HG02678 (cell line): ENCODE results near the gene ARHGAP4.

Experiments used
- ATAC-seq: cut with Tn5 transposase; IDR thresholded peaks from one replicate; pipeline ENCODE4 v1.9.1; 2021; ENCODE audit warnings: mild to moderate bottlenecking, moderate library complexity; ENCODE audit not compliant: unreplicated experiment

Gene ARHGAP4

DNA sequence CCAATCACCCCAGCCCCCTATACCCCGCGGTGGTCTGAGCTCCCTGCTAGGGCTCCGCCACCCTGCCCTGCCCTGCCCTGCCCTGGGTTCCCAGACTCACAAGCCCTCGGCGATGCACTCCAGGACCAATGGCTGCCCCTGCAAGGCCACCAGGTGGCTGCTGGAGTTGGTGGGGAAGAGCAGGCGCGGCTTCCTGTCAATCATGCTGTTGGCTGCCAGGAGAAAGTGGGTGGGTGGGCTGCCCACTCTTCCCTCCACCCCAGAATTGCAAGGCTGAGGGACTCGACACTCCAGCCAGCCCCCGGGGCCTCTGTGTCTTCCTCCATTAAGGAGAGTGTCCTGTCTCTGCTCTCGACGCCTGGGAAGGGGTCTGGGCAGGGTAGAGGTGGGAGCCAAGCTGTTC, 55.8 kb downstream of the ARHGAP4 start:
- ATAC-seq: no peak

DNA sequence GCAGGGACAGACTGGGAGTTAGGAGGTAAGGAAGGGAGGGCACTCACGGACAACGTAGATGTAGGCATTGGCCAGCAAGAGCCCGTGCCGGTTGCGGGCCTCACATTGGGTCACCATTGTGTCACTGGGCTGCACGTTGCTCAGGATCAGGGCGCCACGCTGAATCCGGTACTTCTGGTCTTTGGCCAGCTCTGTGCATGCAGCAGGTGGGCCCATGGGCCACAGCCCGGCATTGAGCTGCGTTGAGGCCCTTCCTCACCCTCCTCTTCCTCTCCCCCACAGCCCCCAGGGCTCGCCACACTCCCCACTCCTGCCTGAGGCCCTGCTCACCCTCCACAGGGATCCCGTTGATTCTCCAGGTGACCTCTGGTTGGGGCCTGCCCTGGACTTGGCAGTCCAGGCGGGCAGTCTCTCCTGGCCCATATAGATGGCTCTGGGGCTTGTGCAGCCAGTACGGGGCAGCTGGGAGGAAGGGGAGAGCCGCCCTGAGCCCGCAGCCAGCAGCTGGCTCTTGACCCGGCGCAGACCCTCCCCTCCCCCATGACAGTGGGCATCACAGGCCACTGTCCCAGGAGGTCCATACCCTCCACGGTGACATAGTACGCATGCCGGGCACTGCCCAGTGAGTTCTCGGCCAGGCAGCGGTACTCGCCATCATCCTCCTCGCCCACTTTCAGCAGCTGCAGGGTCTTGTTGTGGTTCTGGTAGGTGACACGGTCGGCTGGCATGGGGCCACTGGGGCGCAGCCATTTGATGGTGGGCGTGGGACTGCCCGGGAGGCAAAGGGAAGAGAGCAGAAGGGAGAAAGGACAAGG, 56.4 kb downstream of the ARHGAP4 start:
- ATAC-seq: no peak

DNA sequence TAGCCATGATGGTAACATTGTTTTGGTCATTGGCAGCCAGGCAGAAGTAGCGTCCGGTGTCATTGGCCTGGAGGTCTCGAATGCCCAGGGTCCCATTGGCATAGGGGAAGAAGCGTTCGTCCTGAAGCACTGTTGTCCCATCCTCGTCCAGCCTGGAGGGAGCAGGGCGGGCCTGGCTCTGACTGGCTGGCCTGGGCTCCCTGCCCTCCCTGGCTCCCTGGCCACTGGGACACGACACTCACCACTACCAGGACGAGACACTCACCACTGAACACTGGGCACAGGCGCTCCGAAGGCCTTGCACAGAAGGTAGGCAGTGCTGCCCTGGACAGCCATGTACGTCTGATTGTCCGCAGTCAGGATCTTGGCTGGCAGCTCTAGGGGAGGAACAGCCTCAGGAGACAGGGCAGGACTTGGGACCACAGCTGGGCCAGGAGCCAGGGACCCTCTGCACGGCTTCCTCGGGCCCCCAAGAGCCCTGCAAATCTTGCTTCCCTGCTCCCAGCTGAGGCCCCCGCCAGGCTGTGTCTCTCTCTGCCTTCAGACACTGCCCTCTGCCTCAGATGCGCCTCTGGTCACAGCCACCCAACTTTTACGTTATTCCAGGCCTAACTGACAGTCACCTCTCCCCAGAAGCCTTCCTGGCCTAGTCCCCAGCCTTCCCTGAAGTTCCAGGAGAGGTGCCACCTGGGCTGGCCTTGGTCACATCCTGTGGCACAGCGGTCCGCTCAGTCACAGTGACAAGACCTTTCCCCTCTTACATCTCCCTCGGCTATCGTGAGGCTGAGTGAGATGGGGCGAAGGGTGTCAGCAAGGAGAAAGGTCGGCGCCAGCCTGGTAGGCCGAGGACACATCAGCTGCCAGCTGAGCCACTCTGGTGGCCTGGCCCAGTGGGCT, 57.2 kb downstream of the ARHGAP4 start:
- no peak for ATAC-seq

DNA sequence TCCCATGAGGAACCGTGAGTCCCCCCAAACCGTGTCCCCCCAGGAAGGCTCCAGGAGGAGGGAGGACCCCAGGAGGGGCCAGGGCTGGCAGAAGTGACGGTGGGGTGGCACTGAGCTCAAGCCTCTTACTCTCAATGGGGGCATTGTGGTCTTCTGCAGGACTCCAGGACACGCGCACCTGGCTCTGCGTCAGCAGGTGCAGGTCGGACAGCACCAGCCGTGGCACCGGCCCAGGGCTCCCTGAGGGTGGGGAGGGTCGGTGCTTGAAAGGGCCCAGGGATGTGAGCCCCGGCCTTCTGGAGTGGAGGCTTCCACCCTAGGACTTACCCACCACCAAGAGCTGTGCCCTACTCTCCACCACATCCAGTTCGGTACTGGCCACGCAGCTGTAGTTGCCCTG, 58.4 kb downstream of the ARHGAP4 start:
- ATAC-seq: no peak

DNA sequence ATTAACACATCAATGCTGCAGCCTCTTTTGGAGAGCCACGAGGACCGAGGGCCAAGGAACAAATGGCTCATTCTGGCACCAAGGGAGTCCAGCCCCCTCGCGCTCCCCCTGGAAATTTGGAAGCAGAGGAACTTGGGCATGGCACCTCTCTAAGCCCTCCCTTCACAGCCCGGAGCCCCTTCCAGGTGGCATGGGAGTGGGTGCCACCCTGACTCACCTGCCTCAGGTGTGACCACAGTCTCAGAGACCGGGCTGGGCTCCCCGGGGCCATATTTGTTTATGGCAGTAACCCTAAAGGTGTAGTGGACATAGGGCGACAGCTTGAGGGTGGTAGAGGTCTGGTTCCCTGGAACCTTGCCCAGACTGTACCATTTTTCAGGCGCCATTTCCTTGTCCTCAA, 58.9 kb downstream of the ARHGAP4 start:
- no peak for ATAC-seq

DNA sequence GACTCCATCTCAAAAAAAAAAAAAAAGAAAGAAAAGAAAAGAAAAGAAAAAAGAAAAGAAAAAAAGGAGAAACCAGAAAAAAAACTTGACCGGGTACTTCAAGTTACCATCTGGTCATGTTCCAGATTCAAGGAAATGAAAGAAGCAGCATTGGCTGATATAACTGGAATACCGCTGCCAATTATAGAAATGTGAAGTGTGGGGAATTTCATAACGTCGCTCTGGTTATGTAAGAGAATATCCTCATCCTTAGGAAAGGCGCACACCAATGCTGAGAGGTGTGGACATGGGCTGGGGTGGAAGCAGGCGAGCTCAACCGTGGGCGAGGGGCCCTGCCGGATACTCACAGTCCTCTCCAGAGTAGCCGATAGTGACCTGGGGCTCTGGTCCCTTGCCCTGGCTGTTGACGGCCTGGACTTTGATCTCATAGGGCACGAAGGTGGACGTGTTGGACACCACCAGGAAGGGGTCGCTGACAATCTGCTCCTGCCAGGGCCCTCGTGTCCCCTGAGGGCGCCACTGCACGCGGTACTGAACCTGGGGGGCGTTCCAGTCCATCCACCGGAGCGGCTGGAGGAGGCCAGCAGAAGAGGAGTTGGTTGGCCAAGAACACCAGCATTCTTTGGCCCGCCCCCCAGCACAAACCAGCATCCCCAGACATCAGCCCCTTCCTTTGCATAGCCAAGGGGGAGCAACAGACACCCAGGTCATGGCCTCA, 59.6 kb downstream of the ARHGAP4 start:
- ATAC-seq: no peak

DNA sequence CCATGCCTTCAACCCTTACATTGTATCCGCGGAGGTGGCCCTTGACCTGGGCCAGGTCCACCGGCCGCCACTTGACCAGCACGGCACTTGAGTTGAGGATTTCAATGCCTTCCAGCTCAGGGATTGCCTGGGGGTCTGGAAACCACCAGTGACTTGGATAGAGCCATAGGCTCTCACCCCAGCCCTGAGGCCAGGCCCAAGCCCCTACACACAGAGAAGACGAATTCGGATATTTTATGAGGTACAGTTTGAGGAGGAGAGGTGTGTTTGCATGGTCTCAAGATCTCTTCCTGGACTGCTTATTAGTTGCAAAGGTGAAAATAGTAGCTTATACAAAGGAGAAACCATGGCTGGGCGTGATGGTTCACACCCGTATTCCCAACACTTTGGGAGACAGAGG, 60.4 kb downstream of the ARHGAP4 start:
- ATAC-seq: no peak

DNA sequence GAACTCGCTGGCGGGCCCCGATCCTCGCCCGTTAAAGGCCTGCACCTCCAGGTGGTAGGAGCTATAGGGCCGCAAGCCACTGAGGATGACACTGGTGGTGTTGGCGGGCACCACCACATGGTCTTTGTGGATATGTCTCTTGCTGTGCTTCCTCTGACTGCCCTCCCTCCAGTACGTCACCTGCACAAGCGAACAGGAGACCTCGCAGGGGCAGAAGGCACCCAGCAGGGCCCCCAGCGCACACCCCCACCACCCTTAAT, 60.8 kb downstream of the ARHGAP4 start:
- no peak for ATAC-seq

DNA sequence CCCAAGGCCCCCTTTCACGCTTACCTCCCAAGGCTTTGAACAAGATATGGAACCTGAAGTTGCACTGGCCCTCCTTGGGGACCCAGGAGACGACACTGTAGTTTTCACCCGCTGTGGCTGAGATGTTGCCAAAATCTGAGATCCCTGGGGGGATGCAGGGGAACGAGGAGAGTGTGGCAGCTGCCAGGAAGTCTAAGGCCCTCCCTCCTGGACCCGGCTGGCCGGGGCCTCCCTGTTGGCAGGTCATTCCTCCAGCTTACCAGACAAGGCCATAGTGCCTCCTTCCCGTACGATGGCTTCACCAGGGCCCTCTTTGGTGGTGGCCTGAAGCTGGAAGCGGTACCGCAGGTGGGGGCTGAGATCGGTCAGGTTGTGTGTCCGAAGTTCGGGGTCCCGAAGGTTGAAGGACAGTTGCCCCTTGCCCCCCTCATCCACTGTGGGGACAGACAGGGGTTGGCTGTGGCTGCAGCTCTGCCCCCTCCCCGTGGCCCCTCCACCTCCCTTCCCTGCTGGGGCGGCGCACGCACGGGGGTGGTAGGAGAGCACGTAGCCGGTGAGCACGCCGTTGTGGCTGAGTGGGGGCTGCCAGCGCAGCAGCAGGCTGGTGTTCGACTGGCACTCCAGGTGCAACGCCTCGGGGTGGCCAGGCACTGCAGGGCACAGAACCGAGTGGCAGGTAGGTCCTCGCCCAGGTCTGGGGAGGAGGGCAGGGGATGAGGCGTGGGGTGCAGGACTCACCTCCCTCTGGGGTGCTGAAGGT, 61.3 kb downstream of the ARHGAP4 start:
- ATAC-seq: no peak

DNA sequence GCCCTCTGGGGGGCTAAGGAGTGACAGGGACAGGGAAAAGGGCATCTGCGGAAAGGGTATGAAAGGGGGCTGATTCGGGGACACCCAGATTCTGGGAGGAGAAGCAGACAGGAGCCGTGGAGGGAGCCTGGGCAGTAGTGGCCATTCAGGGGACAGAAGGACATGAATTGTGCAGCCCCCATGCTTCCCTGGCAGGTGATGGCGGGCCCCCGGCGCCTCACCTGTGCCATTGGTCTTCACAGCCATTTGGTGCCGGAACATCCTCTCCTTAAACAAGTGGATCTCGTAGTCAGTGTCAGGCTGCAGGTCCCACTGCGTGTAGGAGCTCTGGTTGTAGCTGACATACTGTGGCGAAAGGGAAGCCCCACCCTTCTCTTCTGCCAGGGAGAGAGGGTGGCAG, 62.0 kb downstream of the ARHGAP4 start:
- no peak for ATAC-seq

DNA sequence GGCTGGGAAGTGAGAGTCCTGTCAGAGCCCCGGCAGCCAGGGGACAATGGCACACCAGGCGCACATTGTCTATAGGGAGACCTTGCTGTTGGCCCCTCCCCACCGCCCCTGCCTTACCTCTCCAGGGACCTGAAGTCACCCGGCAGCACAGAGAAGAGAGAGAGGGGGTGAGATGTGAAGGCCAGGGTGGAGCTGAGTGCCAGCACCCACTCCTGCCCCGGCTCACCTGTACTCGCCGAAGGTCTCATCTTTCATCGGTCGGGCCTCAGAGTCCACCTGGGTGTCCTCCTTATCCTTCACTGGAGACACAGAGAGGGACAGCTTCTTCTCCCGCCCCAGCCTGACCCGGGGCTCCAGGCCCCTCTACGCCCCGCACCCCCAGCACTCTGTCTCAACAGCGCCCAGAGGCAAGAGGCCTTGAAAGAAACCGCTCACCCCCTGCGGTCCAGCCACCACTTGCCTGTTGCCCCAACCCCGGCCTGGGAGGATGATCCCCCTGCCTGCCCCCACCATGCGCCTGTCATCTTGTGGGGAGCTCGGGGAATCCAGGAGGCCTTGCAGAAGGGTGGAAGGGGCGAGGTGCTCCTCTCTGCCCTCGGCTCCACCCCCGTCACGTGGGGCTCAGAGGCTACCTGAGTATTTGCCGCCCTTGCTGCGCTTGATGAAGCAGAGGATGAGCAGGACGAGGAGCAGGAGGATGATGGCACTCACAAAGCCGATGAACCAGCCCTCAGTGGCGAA, 62.6 kb downstream of the ARHGAP4 start:
- no peak for ATAC-seq

DNA sequence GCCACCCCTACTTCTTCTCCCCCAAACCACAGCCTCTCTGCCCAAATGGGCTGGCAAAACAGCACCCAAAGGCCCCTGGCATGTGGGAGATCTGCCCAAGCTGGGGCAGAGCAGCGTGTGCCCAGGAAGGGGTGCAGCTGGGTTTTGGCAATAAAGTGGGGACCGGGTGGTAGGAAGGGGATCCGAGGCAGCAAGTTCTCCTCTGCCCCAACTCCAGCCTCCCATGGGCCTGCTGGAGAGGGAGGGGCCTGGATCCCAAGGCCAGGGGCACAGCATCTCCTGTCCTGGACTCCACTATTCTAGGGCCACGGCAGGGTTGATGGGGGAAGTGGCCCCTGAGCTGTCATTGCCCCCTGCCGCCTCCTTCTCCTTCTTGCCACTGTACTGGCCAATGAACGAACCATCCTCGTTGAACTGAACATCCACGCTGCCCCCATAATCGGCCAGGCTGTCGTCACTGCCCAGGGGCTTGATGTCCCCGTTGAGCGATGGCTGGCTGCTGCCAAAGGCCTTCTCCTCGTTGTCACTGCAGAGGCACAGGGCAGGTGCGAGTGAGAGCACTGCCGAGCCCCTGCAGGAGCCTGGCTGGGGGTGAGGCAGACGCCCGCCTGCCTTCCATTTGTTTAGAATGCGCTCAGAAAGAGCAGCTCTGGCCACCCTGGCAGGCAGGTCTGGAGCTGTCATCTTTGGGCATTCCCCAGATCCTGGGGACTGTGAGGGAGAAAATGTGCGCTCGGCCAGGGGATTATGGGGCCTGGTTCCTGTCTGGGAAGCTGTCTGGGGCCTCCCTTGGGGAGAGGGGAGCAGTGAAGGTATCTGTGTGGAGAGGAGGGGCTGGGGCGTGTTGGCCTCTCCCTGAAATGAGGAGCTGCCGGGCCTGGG, 63.5 kb downstream of the ARHGAP4 start:
- ATAC-seq: no peak

DNA sequence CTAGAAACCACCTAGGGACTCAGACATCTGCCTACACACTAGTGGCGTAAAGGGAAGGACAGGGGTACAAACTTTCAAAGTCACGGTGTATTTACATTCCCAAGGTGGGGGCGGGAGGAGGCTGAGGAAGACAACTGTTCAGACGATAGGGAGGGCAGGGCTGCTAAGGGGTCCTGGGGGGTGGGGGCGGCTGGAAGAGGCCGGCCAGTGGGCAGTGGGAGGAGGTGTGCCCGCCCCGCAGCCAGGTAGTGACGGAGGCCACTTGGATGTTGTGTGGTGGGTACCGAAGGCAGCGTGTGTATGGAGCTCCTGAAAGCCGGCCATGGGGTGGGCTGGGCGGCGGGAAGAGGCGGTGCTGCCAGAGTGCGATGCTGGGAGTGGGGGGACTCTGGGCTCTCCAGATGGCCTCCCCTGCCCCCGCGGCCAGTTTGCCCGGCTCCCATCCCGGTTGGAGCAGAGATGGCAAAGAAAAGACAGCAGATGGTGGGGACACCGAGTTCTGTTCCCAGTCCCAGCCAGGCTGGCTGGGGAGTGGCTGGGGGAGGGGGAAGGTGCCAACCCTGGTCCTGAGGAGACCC, 64.2 kb downstream of the ARHGAP4 start:
- no peak for ATAC-seq

DNA sequence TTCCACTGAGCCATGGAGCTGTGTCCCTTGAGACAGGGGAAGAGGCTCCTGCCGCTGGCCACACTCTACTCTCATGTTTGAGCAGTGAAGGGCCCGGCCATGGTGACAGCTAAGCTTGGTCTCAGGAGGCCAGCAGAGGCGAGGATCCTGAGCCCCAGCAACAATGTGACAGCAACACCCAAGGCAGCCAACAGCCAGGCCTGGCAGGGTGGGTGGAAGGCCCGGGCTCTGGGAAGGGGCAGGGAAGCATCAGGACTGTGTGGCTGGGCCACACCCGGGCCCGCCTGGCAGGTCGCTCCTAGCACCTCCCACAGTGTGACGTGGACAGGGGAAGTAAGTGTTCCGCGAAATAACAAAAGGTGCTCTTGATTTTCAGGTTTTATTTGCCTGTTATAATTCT, 64.9 kb downstream of the ARHGAP4 start:
- no peak for ATAC-seq
